ENCODE results near the gene NT5E. TPM values are rescaled to one million over a fixed set of nuclear protein-coding genes. Genes with fewer than 3 reads are reported as not detected.

The NT5E gene
- total RNA-seq, 1 donor from 2014 or later, result 5.8 TPM

DNA sequence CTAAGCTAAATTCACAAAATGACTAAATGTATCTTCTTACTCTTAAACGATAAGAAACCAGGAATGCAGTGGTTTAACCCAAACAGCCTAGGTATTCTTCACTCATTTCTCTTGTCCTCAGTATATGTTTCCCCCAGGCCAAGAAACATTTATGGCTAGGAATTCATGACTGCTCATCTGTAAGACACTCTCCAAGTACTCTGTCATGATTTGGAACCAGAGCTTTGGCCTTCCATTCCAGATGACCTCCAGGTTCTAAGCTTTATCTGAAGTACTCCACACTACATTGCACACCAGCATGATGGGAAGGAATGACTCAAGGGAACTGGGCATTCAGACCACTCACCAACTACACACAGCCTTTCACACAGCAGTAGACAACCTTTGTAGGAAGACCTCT, 29.3 kb downstream of the NT5E start:
- ChIA-PET POLR2A (no interaction called here), CTCF (interaction anchor here (1.4 to 9.2 kb wide), 3 partner anchors 15 to 126 kb away, joined by 4 to 122 read pairs (median 47); partner anchors contain the start of gene NT5E)
- Mint-ChIP-seq H3K4me1 (peaks cover 16% of the 10 kb centered on the region), H3K27ac (peak overlapping the region; percentile 14), H3K4me3 (no peak overlapping the region), H3K27me3 (no peaks in the 10 kb centered on the region), H3K9me3 (no peaks in the 10 kb centered on the region), H3K36me3 (ENCODE audit: low read depth) (peaks cover 10% of the 10 kb centered on the region)
- ATAC-seq (ENCODE audit: low read depth) (no peak), DNase-seq (no peak)
- TF ChIP-seq, protein P1, sequence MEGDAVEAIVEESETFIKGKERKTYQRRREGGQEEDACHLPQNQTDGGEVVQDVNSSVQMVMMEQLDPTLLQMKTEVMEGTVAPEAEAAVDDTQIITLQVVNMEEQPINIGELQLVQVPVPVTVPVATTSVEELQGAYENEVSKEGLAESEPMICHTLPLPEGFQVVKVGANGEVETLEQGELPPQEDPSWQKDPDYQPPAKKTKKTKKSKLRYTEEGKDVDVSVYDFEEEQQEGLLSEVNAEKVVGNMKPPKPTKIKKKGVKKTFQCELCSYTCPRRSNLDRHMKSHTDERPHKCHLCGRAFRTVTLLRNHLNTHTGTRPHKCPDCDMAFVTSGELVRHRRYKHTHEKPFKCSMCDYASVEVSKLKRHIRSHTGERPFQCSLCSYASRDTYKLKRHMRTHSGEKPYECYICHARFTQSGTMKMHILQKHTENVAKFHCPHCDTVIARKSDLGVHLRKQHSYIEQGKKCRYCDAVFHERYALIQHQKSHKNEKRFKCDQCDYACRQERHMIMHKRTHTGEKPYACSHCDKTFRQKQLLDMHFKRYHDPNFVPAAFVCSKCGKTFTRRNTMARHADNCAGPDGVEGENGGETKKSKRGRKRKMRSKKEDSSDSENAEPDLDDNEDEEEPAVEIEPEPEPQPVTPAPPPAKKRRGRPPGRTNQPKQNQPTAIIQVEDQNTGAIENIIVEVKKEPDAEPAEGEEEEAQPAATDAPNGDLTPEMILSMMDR (IDR thresholded peaks at IDR 0.05), result no peak
- intact Hi-C loops (cut with micrococcal nuclease), result no loop called here

DNA sequence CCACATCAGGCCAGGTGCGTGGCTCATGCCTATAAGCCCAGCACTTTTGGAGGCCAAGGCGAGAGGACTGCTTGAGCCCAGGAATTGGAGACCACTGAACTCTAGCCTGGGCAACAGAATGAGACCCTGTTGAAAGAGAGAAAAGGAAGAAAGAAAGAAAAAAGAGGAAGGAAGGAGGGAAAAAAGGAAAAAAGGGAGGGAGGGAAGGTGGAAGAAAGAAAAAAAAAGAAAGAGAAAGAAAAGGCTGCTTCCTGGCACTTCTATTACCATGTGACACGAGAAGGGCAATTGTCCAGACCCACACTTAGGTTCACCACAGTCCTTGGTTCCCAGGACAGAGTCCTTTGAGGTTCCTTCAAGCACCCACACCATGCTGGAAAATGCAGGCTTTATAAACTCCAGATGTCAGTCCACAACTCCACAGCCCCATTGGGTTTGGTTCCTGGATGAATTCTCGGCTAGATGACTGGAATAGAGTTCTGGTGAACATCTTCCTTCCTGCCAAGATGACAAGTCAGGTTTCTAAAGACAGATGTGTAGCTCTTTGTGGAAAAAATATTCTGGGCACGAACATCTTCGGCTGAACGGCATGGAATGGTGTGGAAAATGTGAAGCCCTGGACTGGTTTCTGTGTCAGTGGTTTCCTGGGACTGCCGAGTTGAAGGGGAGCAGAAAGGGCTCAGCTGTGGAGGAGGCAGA, 32.5 kb downstream of the NT5E start:
- no peak for DNase-seq
- H3K4me1 Mint-ChIP-seq, result peaks cover 16% of the 10 kb centered on the region
- POLR2A ChIA-PET, result interaction anchor here (0.9 to 1.0 kb wide), 2 partner anchors 21 to 33 kb away, joined by 3 to 9 read pairs; partner anchors contain the start of gene NT5E
- H3K27ac Mint-ChIP-seq, result no peak overlapping the region
- CTCF ChIA-PET, result interaction anchor here (0.7 to 9.2 kb wide), 25 partner anchors 9 to 196 kb away, joined by 3 to 122 read pairs (median 5); partner anchors contain the start of gene NT5E
- H3K36me3 Mint-ChIP-seq (ENCODE audit: low read depth), result peaks cover 5% of the 10 kb centered on the region
- ATAC-seq (ENCODE audit: low read depth), result no peak
- no peaks in the 10 kb centered on the region for H3K27me3 Mint-ChIP-seq
- H3K4me3 Mint-ChIP-seq, result no peak overlapping the region
- intact Hi-C loops (cut with micrococcal nuclease), result loop anchor here (5.0 kb wide), 2 partner anchors 55 to 110 kb away; no protein-coding TSS in a partner anchor
- no peaks in the 10 kb centered on the region for H3K9me3 Mint-ChIP-seq
- TF ChIP-seq, protein P1 (IDR thresholded peaks at IDR 0.05), result no peak

DNA sequence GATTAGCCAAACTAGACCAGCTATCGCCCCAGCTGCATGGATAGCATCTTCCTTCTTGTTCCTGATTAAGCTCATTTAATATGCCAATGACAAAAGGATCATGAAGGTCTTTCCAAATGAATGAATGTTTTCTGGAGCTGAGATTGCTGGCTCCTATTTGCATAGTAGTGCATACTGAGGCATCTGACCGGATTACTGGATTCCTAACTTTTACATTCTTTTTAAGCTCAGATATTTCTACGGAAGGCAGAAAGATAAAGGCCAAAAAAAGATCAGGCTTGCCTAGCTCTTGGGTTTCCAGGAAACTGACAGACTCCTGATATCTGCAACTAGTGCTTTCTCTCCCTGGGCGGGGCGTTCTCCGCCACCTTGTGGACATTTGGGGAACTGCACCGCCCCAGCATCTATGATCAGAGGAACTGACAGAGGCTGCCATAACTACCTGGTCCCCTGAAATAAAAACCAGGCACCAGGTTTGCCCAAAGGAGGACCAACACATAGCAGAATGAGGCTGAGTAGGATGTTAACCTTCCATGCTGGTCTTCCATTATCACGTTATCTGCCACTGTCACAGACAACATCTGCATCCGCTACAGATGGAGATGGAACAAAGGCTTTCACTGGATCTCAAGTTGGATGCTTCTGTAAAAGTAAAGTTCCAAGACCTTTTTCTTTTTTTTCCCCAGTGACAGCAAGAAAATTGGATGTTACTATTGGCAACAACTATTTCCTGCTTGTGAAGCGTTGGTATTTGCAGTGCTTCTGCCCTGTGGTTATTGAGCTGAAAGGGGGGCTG, 33.2 kb downstream of the NT5E start:
- peaks cover 10% of the 10 kb centered on the region for H3K36me3 Mint-ChIP-seq (ENCODE audit: low read depth)
- CTCF ChIA-PET, result interaction anchor here (0.7 to 9.2 kb wide), 27 partner anchors 9 to 195 kb away, joined by 3 to 122 read pairs (median 5); partner anchors contain the start of gene NT5E
- H3K27me3 Mint-ChIP-seq, result no peaks in the 10 kb centered on the region
- intact Hi-C loops (cut with micrococcal nuclease), result loop anchor here (1.0 to 5.0 kb wide), 4 partner anchors 33 to 128 kb away; partner anchors contain the start of gene NT5E
- no peaks in the 10 kb centered on the region for H3K9me3 Mint-ChIP-seq
- DNase-seq, result peak; percentile 76
- H3K27ac Mint-ChIP-seq, result no peak overlapping the region
- POLR2A ChIA-PET, result interaction anchor here (0.9 to 1.0 kb wide), 2 partner anchors 22 to 33 kb away, joined by 3 to 9 read pairs; partner anchors contain the start of gene NT5E
- ATAC-seq (ENCODE audit: low read depth), result peak; percentile 88
- peaks cover 16% of the 10 kb centered on the region for H3K4me1 Mint-ChIP-seq
- TF ChIP-seq, protein P1 (IDR thresholded peaks at IDR 0.05), result peak; percentile 92
- no peak overlapping the region for H3K4me3 Mint-ChIP-seq

DNA sequence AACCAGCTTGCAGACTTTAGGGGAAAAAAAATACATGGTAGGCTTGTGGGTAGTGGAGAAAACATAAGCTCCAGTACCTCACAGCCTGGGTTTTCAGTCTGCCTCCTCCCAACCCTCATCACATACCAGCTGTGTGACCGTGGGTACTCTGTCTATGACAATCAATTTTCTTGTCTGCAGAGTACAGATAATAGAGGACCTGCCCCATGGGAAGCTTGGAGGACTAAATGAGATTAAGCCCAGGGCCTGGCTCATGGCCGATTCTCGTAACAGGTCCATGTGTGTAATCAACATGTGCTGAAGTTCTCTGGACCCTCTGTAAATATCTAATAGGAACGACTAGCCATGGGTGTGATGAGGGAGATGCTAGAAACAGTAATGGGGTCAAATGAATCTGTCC, 34.0 kb downstream of the NT5E start:
- TF ChIP-seq, protein P1 (IDR thresholded peaks at IDR 0.05), result no peak
- Mint-ChIP-seq H3K27ac (no peak overlapping the region), H3K4me3 (no peak overlapping the region), H3K36me3 (ENCODE audit: low read depth) (peaks cover 12% of the 10 kb centered on the region), H3K9me3 (no peaks in the 10 kb centered on the region), H3K27me3 (no peaks in the 10 kb centered on the region), H3K4me1 (peaks cover 16% of the 10 kb centered on the region)
- no peak for DNase-seq
- ChIA-PET CTCF (interaction anchor here (0.9 to 9.2 kb wide), 11 partner anchors 10 to 131 kb away, joined by 3 to 122 read pairs (median 8); partner anchors contain the start of gene NT5E), POLR2A (no interaction called here)
- intact Hi-C loops (cut with micrococcal nuclease), result loop anchor here (1.0 to 5.0 kb wide), 4 partner anchors 34 to 129 kb away; partner anchors contain the start of gene NT5E
- no peak for ATAC-seq (ENCODE audit: low read depth)
